ENCODE measurements around the gene DLX4.

- TF ChIP-seq, protein P1, sequence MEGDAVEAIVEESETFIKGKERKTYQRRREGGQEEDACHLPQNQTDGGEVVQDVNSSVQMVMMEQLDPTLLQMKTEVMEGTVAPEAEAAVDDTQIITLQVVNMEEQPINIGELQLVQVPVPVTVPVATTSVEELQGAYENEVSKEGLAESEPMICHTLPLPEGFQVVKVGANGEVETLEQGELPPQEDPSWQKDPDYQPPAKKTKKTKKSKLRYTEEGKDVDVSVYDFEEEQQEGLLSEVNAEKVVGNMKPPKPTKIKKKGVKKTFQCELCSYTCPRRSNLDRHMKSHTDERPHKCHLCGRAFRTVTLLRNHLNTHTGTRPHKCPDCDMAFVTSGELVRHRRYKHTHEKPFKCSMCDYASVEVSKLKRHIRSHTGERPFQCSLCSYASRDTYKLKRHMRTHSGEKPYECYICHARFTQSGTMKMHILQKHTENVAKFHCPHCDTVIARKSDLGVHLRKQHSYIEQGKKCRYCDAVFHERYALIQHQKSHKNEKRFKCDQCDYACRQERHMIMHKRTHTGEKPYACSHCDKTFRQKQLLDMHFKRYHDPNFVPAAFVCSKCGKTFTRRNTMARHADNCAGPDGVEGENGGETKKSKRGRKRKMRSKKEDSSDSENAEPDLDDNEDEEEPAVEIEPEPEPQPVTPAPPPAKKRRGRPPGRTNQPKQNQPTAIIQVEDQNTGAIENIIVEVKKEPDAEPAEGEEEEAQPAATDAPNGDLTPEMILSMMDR (conservative IDR thresholded peaks at IDR 0.05; ENCODE audit: low read length), result no peak
- TF ChIP-seq EZH2phosphoT487 (IDR thresholded peaks at IDR 0.05; ENCODE audit: borderline replicate concordance), result no peak
These were observed 26.2 kb downstream of the DLX4 start, which contains the start of gene DLX3 for GRCh38 chr17:49995055-49995738.
